Sigmoid colon (tissue), 4 donors: ENCODE measurements around the gene GART.

Experiments used
- CTCF ChIP-seq, 4 experiments: fragments of 450-650 bp in 3 of 4; fragments of 200-600 bp in 1 of 4; IDR thresholded peaks; one replicate each; pipeline ENCODE4 v1.5.1; 2016 to 2019; ENCODE audit warnings: antibody characterized with exemption in 4 of 4, mild to moderate bottlenecking in 3 of 4, moderate library complexity in 2 of 4
- POLR2AphosphoS5 ChIP-seq, 4 donors: sonication (generic); formaldehyde crosslinking; IDR thresholded peaks; one replicate each; pipeline ENCODE4 v1.6.1; 2017; ENCODE audit warnings: antibody characterized with exemption in 4 of 4

- TF ChIP-seq CTCF (IDR thresholded peaks at IDR 0.05): no peak
- no peak for TF ChIP-seq POLR2AphosphoS5 (IDR thresholded peaks at IDR 0.05)
Observed at GRCh38 chr21:33550772-33551660, 9.1 kb upstream of the GART start.
